Measurements from ENCODE around the gene GUCY1A2.

GRCh38 chr11:107043242-107044006, 25.1 kb upstream of the GUCY1A2 start:
- TF ChIP-seq CTCF (IDR thresholded peaks at IDR 0.05) (no peak), POLR2A (IDR thresholded peaks at IDR 0.05) (no peak)
